HCT116 (cell line): ENCODE measurements around the gene AFTPH. TPM values are rescaled to one million over a fixed set of nuclear protein-coding genes. Genes with fewer than 3 reads are reported as not detected.

Experiments
- ATAC-seq: fragments of 200-7000 bp; cut with Tn5 transposase; 2 replicates; pipeline ENCODE4 v1.9.1; 2020; ENCODE audit warnings: mild to moderate bottlenecking, moderate library complexity
- BruUV-seq: library from RNA; stranded (reverse); fragments of 400-500 nt; replicated peaks from 2 replicates; lab custom pipeline; 2021; lab: Mats Ljungman, UMichigan
- CTCF ChIA-PET: fragments of 300-600 bp; sonication (Branson Sonifier 250); formaldehyde crosslinking; loops from one replicate; lab custom pipeline; 2021; ENCODE audit warnings: antibody characterized with exemption; lab: Charles Lee
- POLR2A ChIA-PET: fragments of 300-600, 350-600 bp; sonication (Branson Sonifier 250); formaldehyde crosslinking; loops from one replicate; lab custom pipeline; 2021; ENCODE audit warnings: antibody characterized with exemption; lab: Charles Lee
- RAD21 ChIA-PET, 2 experiments: fragments of 300-600 bp; sonication (Branson Sonifier 250); formaldehyde crosslinking; loops; one replicate each; lab custom pipeline; 2023; ENCODE audit warnings: low total read pairs in 2 of 2; ENCODE audit not compliant: uncharacterized antibody in 2 of 2, unreplicated experiment in 2 of 2, low non-redundant PET in 1 of 2; lab: Charles Lee
- DNase-seq: peaks from one replicate; pipeline ENCODE4 v3.0.0-alpha.2; 2010; ENCODE audit warnings: low read depth, low spot score
- H2AFZ ChIP-seq: fragments of 200-600 bp; shearing (Covaris generic), sonication (generic); 2 replicates; pipeline ENCODE4 v1.6.1; 2017; ENCODE audit warnings: low read depth, mixed run types, mixed read lengths, antibody characterized with exemption, low read length; ENCODE audit not compliant: poor library complexity, severe bottlenecking
- H3K27ac ChIP-seq: 2 replicates; pipeline ENCODE4 v1.5.1; 2012; ENCODE audit warnings: low read depth, low read length
- H3K27me3 ChIP-seq: fragments of 200-600 bp; sonication (generic); 2 replicates; pipeline ENCODE4 v1.6.1; 2016; ENCODE audit warnings: mixed run types, low read length, mixed read lengths; ENCODE audit not compliant: insufficient read depth
- H3K36me3 ChIP-seq, 2 experiments: fragments of 200-500 bp in 1 of 2; fragments of 200-600 bp in 1 of 2; sonication (Bioruptor generic) in 1 of 2; sonication (generic) in 1 of 2; 2 replicates each; pipeline versions ENCODE4 v1.5.1 to v1.6.1; 2014 to 2016; ENCODE audit warnings: low read length in 2 of 2, inconsistent platforms in 1 of 2, mixed read lengths in 1 of 2, mixed run types in 1 of 2; ENCODE audit not compliant: insufficient read depth in 2 of 2, control insufficient read depth in 1 of 2
- H3K4me1 ChIP-seq, 2 experiments: fragments of 200-600 bp in 1 of 2; sonication (generic) in 1 of 2; 2 replicates each; pipeline versions ENCODE4 v1.5.1 to v1.6.1; 2012 to 2017; ENCODE audit warnings: low read length in 2 of 2, inconsistent platforms in 1 of 2, mild to moderate bottlenecking in 1 of 2, mixed read lengths in 1 of 2, mixed run types in 1 of 2, moderate library complexity in 1 of 2; ENCODE audit not compliant: insufficient read depth in 2 of 2, control insufficient read depth in 1 of 2
- H3K4me2 ChIP-seq: fragments of 200-600 bp; sonication (generic); 2 replicates; pipeline ENCODE4 v1.6.1; 2017; ENCODE audit warnings: mixed run types, low read length, mixed read lengths
- H3K4me3 ChIP-seq, 2 experiments: fragments of 200-600 bp in 1 of 2; sonication (generic) in 1 of 2; replicated peaks in 1 of 2; 2 replicates each; pipeline ENCODE4 v1.5.1; 2011 to 2016; ENCODE audit warnings: low read length in 2 of 2, control low read depth in 1 of 2, low read depth in 1 of 2, mild to moderate bottlenecking in 1 of 2, mixed read lengths in 1 of 2, mixed run types in 1 of 2
- H3K79me2 ChIP-seq: fragments of 200-600 bp; sonication (generic); 2 replicates; pipeline ENCODE4 v1.6.1; 2017; ENCODE audit warnings: mild to moderate bottlenecking, mixed run types, low read length, moderate library complexity, mixed read lengths; ENCODE audit not compliant: insufficient read depth
- H3K9ac ChIP-seq: fragments of 200-600 bp; sonication (generic); 2 replicates; pipeline ENCODE4 v1.6.1; 2016; ENCODE audit warnings: low read length, mixed read lengths
- H3K9me2 ChIP-seq: fragments of 200-600 bp; sonication (generic), shearing (Covaris generic); 2 replicates; pipeline ENCODE4 v1.6.1; 2017; ENCODE audit warnings: mixed run types, mild to moderate bottlenecking, moderate library complexity; ENCODE audit not compliant: insufficient read depth
- H3K9me3 ChIP-seq, 2 experiments: fragments of 200-500 bp in 1 of 2; fragments of 200-600 bp in 1 of 2; sonication (Bioruptor generic) in 1 of 2; sonication (generic) in 1 of 2; 2 replicates each; pipeline ENCODE4 v1.6.1; 2014 to 2017; ENCODE audit warnings: low read length in 2 of 2, mixed read lengths in 2 of 2, inconsistent platforms in 1 of 2, low read depth in 1 of 2, mild to moderate bottlenecking in 1 of 2, mixed run types in 1 of 2, moderate library complexity in 1 of 2; ENCODE audit not compliant: control insufficient read depth in 1 of 2, insufficient read depth in 1 of 2
- H4K20me1 ChIP-seq: fragments of 200-600 bp; sonication (generic), shearing (Covaris generic); 2 replicates; pipeline ENCODE4 v1.6.1; 2017; ENCODE audit warnings: mixed run types, mild to moderate bottlenecking, moderate library complexity; ENCODE audit not compliant: insufficient read depth
- CBX3 ChIP-seq: IDR thresholded peaks from 2 replicates; pipeline ENCODE4 v1.6.1; 2012; ENCODE audit warnings: low read depth
- CTCF ChIP-seq, 3 experiments: fragments of 200-600 bp in 1 of 3; sonication (generic) in 1 of 3; IDR thresholded peaks in 2 of 3; conservative IDR thresholded peaks in 1 of 3; 2 replicates each; pipeline ENCODE4 v1.5.1; 2012 to 2017; ENCODE audit warnings: low read depth in 2 of 3, low read length in 2 of 3, antibody characterized with exemption in 1 of 3, borderline replicate concordance in 1 of 3, control low read depth in 1 of 3, mild to moderate bottlenecking in 1 of 3, mixed read lengths in 1 of 3, mixed run types in 1 of 3, moderate library complexity in 1 of 3; ENCODE audit not compliant: insufficient read depth in 1 of 3
- EZH2 ChIP-seq: fragments of 200-600 bp; sonication (generic); IDR thresholded peaks from 2 replicates; pipeline ENCODE4 v1.6.1; 2017; ENCODE audit warnings: antibody characterized with exemption, mixed run types
- EZH2phosphoT487 ChIP-seq: fragments of 200-600 bp; IDR thresholded peaks from 2 replicates; pipeline ENCODE4 v1.6.1; 2018; ENCODE audit warnings: antibody characterized with exemption, borderline replicate concordance
- FOSL1 ChIP-seq: IDR thresholded peaks from 2 replicates; pipeline ENCODE4 v1.6.1; 2012; ENCODE audit warnings: low read depth
- JUND ChIP-seq: IDR thresholded peaks from 2 replicates; pipeline ENCODE4 v1.6.1; 2012
- MAX ChIP-seq: IDR thresholded peaks from 2 replicates; pipeline ENCODE4 v1.6.1; 2012
- POLR2A ChIP-seq: IDR thresholded peaks from 2 replicates; pipeline ENCODE4 v1.7.0; 2011; ENCODE audit warnings: borderline replicate concordance; ENCODE audit not compliant: insufficient read depth, insufficient read length; ENCODE audit errors: extremely low read depth
- RAD21 ChIP-seq: IDR thresholded peaks from 2 replicates; pipeline ENCODE4 v1.6.1; 2012; ENCODE audit warnings: low read depth, mild to moderate bottlenecking
- REST ChIP-seq: IDR thresholded peaks from 2 replicates; pipeline ENCODE4 v1.6.1; 2012; ENCODE audit warnings: low read depth
- SIN3A ChIP-seq: IDR thresholded peaks from 2 replicates; pipeline ENCODE4 v1.6.1; 2012; ENCODE audit warnings: low read depth
- SP1 ChIP-seq: IDR thresholded peaks from 2 replicates; pipeline ENCODE4 v1.6.1; 2012; ENCODE audit warnings: low read depth
- SRF ChIP-seq: IDR thresholded peaks from 2 replicates; pipeline ENCODE4 v1.6.1; 2012; ENCODE audit warnings: low read depth
- TCF7L2 ChIP-seq: IDR thresholded peaks from 2 replicates; pipeline ENCODE4 v1.7.0; 2011; ENCODE audit warnings: borderline replicate concordance, inconsistent platforms; ENCODE audit not compliant: insufficient read depth, insufficient read length; ENCODE audit errors: extremely low read depth
- YY1 ChIP-seq: IDR thresholded peaks from 2 replicates; pipeline ENCODE4 v1.6.1; 2011; ENCODE audit warnings: low read length, low read depth, moderate library complexity, mild to moderate bottlenecking; ENCODE audit not compliant: insufficient replicate concordance; ENCODE audit errors: extremely low read depth
- ZFX ChIP-seq: fragments of 450-650 bp; IDR thresholded peaks from 2 replicates; pipeline ENCODE4 v1.6.1; 2017
- ZNF274 ChIP-seq: fragments of 200-500 bp; sonication (Bioruptor generic); IDR thresholded peaks from 2 replicates; pipeline ENCODE4 v1.6.1; 2014; ENCODE audit warnings: mild to moderate bottlenecking, low read depth, low read length, inconsistent platforms
- intact Hi-C: fragments of 100-400 bp; cut with micrococcal nuclease; formaldehyde crosslinking; loops from 2 replicates; pipeline ENCODE4 v1.10.0; 2022
- total RNA-seq: library from RNA; stranded (reverse); gene quantifications from one replicate; pipeline ENCODE4 v1.2.1, GENCODE V29; 2021; ENCODE audit not compliant: unreplicated experiment

AFTPH gene
- total RNA-seq, 1 experiment from 2014 or later, result 23.6 TPM

GRCh38 chr2:64595397-64596176 lies 71.5 kb downstream of the AFTPH start:
- RAD21 ChIA-PET, result no interaction called here
- no peaks in the 10 kb centered on the region; a peak in 1 of 4 replicates for H3K4me1 ChIP-seq
- TF ChIP-seq EZH2phosphoT487 (no peak), CBX3 (no peak), YY1 (peak; percentile 16), TCF7L2 (no peak), MAX (no peak), FOSL1 (no peak), EZH2 (no peak), SRF (no peak), RAD21 (peak; percentile 91), SIN3A (no peak), JUND (no peak), POLR2A (no peak), CTCF (IDR thresholded peaks at IDR 0.05 in 2 of 3, conservative IDR thresholded peaks at IDR 0.05 in 1 of 3; ENCODE audit: borderline replicate concordance in 1 of 3, insufficient read depth in 1 of 3, low read depth in 2 of 3, low read length in 2 of 3) (peak; percentile 40 to 84 (median 52)), ZFX (no peak), ZNF274 (no peak), SP1 (no peak), REST (no peak)
- TF ChIP-seq, all 23 proteins: peak for 3
- Histone ChIP-seq H3K9me3 (no peaks in the 10 kb centered on the region), H3K36me3 (peaks cover 0 to 6% of the 10 kb centered on the region in 2 experiments; a peak in 2 of 4 replicates), H3K4me2 (no peak overlapping the region), H3K27me3 (no peaks in the 10 kb centered on the region), H3K4me3 (no peak overlapping the region), H2AFZ (no peak overlapping the region), H3K9ac (no peak overlapping the region), H3K27ac (no peak overlapping the region), H3K9me2 (no peaks in the 10 kb centered on the region), H3K79me2 (no peaks in the 10 kb centered on the region), H4K20me1 (no peaks in the 10 kb centered on the region)
- peak; percentile 27 for DNase-seq
- intact Hi-C loops, result loop anchor here (2.0 kb wide), 1 partner anchor 277 kb away; no protein-coding TSS in a partner anchor
- peak; percentile 73 for ATAC-seq
- CTCF ChIA-PET, result interaction anchor here (0.8 to 1.8 kb wide), 5 partner anchors 8 to 293 kb away, joined by 3 to 5 read pairs (median 4); no protein-coding TSS in a partner anchor
- POLR2A ChIA-PET, result interaction anchor here (1.2 kb wide), 1 partner anchor 155 kb away, joined by 3 read pairs; no protein-coding TSS in a partner anchor
- no TSS peak for BruUV-seq
